EH (cell line): ENCODE measurements around the gene AASS.

Source experiments
- DNase-seq: peaks from one replicate; pipeline ENCODE4 v3.0.0-alpha.2; 2015; ENCODE audit warnings: low read depth

The AASS gene

DNA sequence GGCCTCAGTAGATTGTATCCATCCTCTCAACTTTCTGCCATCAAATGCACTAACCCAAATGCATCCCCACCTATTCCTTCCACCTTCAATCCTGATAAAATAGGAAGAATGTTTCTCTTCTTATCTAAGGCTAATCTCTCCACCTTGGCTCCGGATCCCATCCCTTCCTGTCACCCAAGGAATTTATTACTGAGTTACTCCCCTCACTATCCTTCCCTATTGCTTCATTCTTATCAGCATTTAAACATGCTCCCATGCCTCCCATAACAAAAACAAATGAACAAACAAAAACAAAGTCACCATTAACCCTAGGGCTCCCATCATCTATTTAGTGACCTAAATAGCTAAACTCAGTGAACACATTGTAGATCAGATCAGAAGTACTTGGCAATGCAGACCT lies 25.3 kb downstream of the AASS start:
- DNase-seq = no peak

GRCh38 chr7:122103064-122103463 lies 41.0 kb downstream of the AASS start:
- no peak for DNase-seq

DNA sequence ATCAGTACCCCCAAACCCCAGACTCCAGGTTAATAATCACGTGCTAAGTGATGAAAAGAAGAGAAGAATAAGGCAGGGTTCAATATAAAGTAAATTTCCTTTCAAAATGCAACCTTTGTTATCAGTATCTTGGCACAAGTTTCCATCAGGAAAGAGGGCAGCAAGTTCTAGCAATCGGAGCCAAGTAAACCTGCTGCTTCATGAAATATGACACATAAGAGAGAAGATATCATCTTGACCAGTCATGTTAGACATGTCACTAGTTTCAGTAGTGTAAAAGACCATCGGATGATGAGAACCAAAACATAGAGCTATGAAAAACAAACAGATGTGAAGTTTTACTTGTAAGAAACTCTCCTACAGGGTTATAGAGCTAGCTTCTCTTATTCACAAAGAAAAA lies 44.0 kb downstream of the AASS start:
- DNase-seq = no peak

- no peak for DNase-seq
Measured at GRCh38 chr7:122095642-122096041, 48.4 kb downstream of the AASS start.

DNA sequence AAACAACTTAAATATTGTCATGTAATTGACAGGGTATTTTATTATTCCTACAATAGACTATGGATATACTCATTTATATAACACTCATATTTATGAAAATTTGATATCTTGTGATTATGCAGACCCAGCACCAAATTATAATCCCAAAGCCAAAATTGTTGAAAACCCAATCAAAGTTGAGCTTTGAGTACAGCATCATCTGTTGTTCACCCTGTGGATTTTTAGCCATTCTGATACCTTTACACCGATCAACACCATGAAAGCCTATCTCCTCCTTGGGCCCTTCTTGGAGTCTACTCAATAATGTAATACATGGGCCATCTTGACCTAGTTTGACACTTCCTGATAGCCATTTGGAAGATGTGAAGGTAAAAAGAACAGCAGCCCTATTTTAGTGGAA lies 49.5 kb downstream of the AASS start:
- DNase-seq = no peak

- peak; percentile 73 for DNase-seq
Measured at GRCh38 chr7:122092964-122093797, 50.9 kb downstream of the AASS start.

DNA sequence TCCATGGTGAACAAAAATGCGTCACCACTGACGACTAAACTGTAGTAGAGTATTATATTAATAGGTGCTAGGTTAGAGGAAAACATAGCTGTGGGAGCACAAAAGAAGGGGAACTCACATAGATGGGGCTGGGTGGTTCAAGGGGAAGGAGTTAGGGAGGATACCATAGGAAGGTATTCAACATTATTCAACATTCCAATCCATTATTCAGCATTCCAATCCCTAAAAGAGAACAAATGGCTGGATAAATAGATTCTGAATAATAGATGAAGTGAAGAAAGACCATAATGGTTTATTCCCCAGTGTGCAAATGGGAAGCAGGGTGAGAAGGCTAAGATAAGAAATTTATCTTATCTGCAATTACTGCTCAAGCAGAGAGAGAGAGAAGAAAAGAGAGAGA lies 61.4 kb downstream of the AASS start:
- no peak for DNase-seq

DNA sequence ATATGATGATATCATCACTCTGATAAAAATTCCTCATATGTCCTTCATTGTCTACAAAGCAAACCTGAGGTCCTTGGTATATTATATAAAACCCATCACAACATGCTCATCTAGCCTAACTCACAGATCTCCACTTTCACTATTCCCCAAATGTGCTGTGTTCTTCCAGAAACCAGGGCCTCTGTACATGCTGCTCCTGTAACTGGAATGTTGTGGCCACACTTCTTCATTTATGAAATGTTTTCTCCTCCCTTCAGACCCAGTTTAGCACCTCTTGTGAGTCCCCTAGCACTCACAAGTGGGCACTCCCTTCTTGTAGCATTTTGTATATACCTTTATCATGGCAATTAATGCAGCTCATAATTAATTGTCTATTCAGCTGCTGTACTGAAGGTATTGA lies 61.9 kb downstream of the AASS start:
- no peak for DNase-seq

DNA sequence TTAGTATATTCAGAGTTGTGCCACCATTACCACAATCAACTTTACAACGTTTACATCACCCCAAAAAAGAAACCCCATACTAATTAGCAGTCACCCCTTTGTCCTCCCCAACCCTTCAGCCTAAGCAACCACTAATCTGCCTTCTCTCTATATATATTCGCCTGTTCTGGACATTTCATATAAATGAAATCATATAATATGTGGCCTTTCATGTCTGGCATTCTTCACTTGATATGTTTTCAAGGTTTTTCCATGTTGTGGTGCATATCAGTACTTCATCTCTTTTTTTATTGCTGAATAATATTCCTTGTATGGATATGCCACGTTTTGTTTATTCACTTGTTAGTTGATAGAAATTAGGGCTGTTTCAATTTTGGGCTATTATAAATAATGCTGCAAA lies 70.4 kb downstream of the AASS start:
- no peak for DNase-seq

- no peak for DNase-seq
Measured at GRCh38 chr7:122072924-122073599, 71.0 kb downstream of the AASS start.

- no peak for DNase-seq
Measured at GRCh38 chr7:122072272-122072671, 71.8 kb downstream of the AASS start.

- DNase-seq = no peak
Measured at GRCh38 chr7:122070834-122071233, 73.2 kb downstream of the AASS start.

DNA sequence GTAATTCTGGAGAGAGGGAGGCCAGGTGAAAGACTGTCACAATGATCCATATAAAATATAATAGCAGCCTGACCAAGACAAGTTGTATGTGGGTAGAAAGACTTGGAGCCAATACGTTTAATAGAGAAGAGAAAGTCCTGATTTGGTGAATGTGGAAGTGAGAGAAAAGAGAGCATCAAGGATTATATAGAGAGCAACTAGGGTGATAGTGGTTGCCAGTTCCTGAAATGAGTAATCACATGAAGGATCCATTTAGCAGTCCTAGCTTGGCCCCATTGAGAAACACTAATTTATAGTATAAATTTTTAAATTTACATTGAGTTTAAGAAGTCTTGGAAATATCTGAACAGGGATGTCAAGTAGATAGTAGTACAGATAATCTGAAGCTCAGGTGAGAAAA lies 74.0 kb downstream of the AASS start:
- no peak for DNase-seq

GRCh38 chr7:122068999-122069398 lies 75.0 kb downstream of the AASS start:
- DNase-seq = peak; percentile 3

DNA sequence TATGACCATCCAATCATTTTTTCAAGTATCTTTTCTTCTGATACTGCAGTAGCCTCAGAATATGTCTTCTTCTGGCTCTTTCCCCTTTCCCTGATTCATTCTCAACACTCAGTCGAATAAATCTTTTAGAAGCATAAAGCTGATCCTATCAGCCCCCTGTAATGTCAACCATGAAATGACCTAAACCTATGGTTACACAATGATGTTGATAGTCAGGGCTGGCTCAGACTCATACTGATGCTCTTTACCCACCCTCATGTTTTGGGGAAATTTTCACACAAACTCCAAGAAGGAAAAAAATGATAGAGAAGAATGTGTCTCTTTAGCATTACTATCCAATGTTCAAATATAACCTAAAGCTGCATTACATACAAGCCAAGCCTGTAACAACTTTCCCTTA lies 76.0 kb downstream of the AASS start:
- no peak for DNase-seq

- no peak for DNase-seq
Measured at GRCh38 chr7:122067077-122067476, 77.0 kb downstream of the AASS start.

GRCh38 chr7:122064971-122065370 lies 79.1 kb downstream of the AASS start:
- no peak for DNase-seq

DNA sequence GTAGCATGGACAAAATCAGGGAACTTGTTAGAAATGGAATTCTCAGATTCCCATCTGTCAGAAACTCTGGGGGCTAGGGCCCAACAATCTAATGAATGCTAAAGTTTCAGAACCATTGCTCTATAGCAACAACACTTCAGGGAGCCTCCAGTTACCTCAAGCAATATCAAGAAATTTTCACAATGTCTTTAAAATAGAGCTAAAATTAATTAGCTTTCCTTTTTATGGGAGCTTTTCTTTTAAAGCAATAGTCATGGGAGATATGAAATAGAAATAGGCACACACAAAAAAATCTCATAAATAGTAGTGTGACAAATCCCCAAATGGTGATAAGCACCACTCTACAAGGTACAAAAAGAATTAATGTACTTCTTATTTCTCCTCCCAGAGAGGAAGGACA lies 80.9 kb downstream of the AASS start:
- no peak for DNase-seq

GRCh38 chr7:122059542-122059941 lies 84.5 kb downstream of the AASS start:
- no peak for DNase-seq

DNA sequence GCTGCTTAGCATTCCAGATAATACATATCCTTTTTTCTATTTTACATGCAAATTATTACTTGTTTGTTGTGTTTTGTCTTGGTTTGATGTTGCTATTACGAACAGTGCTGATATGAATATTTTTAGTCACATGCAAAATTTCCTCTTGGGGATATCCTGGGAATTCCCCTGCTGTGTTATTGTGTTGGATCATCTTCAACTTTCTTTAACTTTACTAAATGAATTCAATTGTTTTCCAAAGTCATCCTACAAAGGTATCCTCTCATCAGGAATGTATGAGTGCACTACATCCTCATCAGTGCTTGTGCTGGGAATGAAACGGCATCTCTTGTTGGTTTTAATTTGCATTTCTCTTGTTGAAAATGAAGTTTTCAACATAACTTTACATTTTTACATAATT lies 87.1 kb downstream of the AASS start:
- DNase-seq = no peak

DNA sequence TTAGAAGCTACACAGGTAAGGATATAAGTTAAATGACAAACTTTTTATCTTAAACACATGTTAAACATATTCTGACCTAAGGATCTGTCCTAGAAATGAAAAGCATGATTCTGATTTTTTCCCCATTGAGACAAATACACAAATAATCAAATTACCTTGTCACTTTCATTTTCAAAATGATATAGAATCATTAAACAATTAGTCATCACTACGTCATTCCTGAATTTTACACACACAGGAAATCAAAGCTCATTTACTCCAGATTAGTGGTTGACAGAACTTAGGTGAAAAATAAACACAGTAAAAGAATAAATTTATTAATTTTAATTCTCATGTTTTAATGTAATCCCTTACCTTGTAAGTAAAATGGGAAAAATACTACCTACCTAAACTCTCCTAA lies 89.0 kb downstream of the AASS start:
- no peak for DNase-seq

GRCh38 chr7:122054393-122054792 lies 89.7 kb downstream of the AASS start:
- no peak for DNase-seq

DNA sequence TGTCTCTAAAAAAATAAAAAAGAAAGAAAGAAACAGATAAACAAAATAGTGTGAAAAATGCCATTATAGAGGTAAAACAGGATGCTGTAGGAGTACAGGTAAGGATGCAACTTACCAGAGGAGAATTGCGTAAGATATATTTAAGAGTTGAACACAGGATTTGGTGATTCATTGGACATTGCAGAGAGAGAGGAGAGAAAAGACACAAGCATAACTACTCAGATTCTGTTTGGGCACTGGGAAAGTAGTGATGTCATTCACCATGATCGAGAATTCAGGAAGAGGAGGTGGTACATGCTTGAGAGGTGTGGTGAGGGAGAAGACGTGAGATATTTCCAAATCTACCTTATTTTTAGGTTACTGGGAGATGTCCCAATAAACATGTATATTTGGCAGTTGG lies 97.6 kb downstream of the AASS start:
- no peak for DNase-seq

DNA sequence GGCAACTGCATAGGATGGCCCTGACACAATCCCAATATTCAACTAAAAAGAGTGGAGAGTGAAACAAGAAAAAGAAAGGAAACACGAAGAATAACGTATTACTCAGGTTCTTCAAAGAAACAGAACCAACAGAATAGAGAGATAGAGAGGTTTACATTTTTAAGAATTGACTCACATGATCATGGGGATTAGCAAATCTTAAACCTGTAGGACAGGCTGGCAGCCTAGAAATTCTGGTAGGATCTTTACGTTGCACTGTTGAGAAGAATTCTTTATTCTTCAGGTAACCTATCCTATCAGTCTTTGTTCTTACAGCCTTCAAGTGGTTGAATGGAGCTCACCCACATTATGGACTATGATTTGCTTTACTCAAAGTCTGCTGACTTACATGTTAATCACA lies 103.9 kb downstream of the AASS start:
- no peak for DNase-seq
